IMR-90 (cell line): Measurements from ENCODE around the gene DYRK1A.

Source experiments
- CEBPB ChIP-seq: IDR thresholded peaks from 2 replicates; pipeline ENCODE4 v1.6.1; 2012; ENCODE audit warnings: low read depth, low read length, improper control_type of control experiment
- CTCF ChIP-seq: conservative IDR thresholded peaks from 2 replicates; pipeline ENCODE4 v1.5.1; 2012; ENCODE audit warnings: mild to moderate bottlenecking, low read depth, low read length, improper control_type of control experiment
- POLR2A ChIP-seq: IDR thresholded peaks from 2 replicates; pipeline ENCODE4 v1.6.1; 2012; ENCODE audit warnings: mild to moderate bottlenecking, low read depth, low read length

DNA sequence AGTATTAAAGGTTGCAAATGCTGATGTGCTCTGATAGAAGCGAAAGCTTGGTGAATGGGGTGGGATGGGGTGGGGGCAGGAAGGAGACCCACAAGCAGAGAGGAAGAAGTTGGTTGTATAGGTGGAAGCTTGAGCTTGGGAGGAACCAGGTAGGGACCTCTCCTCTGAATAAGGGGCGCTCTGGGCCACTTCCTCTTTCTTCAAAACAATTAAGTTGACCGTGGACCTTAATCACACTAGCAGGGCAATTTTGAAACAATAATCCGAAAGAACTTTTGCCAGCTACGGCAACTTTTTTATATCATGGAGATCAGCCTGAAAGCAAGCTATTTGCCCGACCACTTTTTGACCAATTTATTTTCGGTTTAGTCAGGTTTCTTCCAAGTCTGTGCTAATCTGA lies 1.9 kb upstream of the DYRK1A start:
- no peak for TF ChIP-seq CEBPB
- no peak for TF ChIP-seq CTCF
- TF ChIP-seq POLR2A: no peak
